Breast epithelium (tissue), 4 donors: ENCODE data around the gene UBE2U. TPM values are rescaled to one million over a fixed set of nuclear protein-coding genes. Genes with fewer than 3 reads are reported as not detected.
A peak's percentile ranks its signal among the peaks of the same experiment; 100 is the strongest.

Experiments
- DNase-seq, 2 donors: peaks; one replicate each; pipeline ENCODE4 v3.0.0-alpha.2; 2019; ENCODE audit warnings: low spot score in 2 of 2
- H3K27ac ChIP-seq, 2 donors: fragments of 200-600 bp; sonication (generic) in 1 of 2; one replicate each; pipeline ENCODE4 v1.5.1; 2016 to 2019; ENCODE audit warnings: mild to moderate bottlenecking in 1 of 2
- H3K27me3 ChIP-seq, 2 donors: fragments of 200-600 bp; sonication (generic) in 1 of 2; one replicate each; pipeline versions ENCODE4 v1.5.1 to v1.6.0; 2017 to 2019; ENCODE audit warnings: control low read depth in 1 of 2, mild to moderate bottlenecking in 1 of 2
- H3K36me3 ChIP-seq: fragments of 200-600 bp; one replicate; pipeline ENCODE4 v1.5.1; 2019
- H3K4me1 ChIP-seq, 2 donors: fragments of 200-600 bp; sonication (generic); one replicate each; pipeline ENCODE4 v1.5.1; 2016 to 2019; ENCODE audit warnings: control low read depth in 1 of 2
- H3K4me3 ChIP-seq, 3 donors: fragments of 200-600 bp; sonication (generic); 1 replicate in 2 of 3; 2 replicates in 1 of 3; pipeline ENCODE4 v1.5.1; 2016 to 2019; ENCODE audit warnings: mild to moderate bottlenecking in 3 of 3, moderate library complexity in 2 of 3
- H3K9me3 ChIP-seq, 2 donors: fragments of 200-600 bp; sonication (generic) in 1 of 2; one replicate each; pipeline ENCODE4 v1.5.1; 2016 to 2019; ENCODE audit warnings: control low read depth in 1 of 2
- CTCF ChIP-seq, 3 donors: fragments of 450-650 bp; IDR thresholded peaks; one replicate each; pipeline ENCODE4 v1.5.1; 2016 to 2017; ENCODE audit warnings: antibody characterized with exemption in 3 of 3, mild to moderate bottlenecking in 3 of 3, moderate library complexity in 3 of 3
- POLR2A ChIP-seq: fragments of 450-650 bp; IDR thresholded peaks from one replicate; pipeline ENCODE4 v1.6.1; 2016; ENCODE audit warnings: antibody characterized with exemption, mild to moderate bottlenecking, moderate library complexity
- POLR2AphosphoS5 ChIP-seq, 3 donors: sonication (generic); formaldehyde crosslinking; IDR thresholded peaks; one replicate each; pipeline ENCODE4 v1.6.1; 2017; ENCODE audit warnings: antibody characterized with exemption in 3 of 3
- intact Hi-C: fragments of 100-400 bp; cut with DNase I; formaldehyde crosslinking; loops from one replicate; pipeline ENCODE4 v1.15.1; 2023; ENCODE audit warnings: low total_unique reads
- total RNA-seq, 3 donors: library from RNA; depleted of rRNA; stranded (reverse); fragments of >200 nt; gene quantifications; one replicate each; pipeline ENCODE4 v1.1.0, GENCODE V29; 2016

UBE2U gene
- total RNA-seq, 3 donors from 2014 or later, result not detected

GRCh38 chr1:64187646-64188045 lies 15.8 kb upstream of the UBE2U start:
- H3K4me3 ChIP-seq, result no peak overlapping the region

GRCh38 chr1:64192290-64192689 lies 11.1 kb upstream of the UBE2U start:
- TF ChIP-seq POLR2A, result no peak
- no peak for TF ChIP-seq CTCF (IDR thresholded peaks at IDR 0.05)
- no peak for TF ChIP-seq POLR2AphosphoS5 (IDR thresholded peaks at IDR 0.05)
- Histone ChIP-seq H3K4me3 (no peak overlapping the region), H3K36me3 (no peaks in the 10 kb centered on the region), H3K27ac (no peak overlapping the region), H3K9me3 (no peaks in the 10 kb centered on the region), H3K27me3 (no peaks in the 10 kb centered on the region), H3K4me1 (no peaks in the 10 kb centered on the region)
- no peak for DNase-seq
- intact Hi-C loops, result no loop called here

More at GRCh38 chr1:64187646-64188045, 15.8 kb upstream of the UBE2U start:
- intact Hi-C loops, result no loop called here
- Histone ChIP-seq H3K27ac (no peak overlapping the region), H3K36me3 (no peaks in the 10 kb centered on the region), H3K27me3 (no peaks in the 10 kb centered on the region), H3K9me3 (no peaks in the 10 kb centered on the region), H3K4me1 (no peaks in the 10 kb centered on the region)
- no peak for TF ChIP-seq POLR2A
- no peak for TF ChIP-seq CTCF (IDR thresholded peaks at IDR 0.05)
- no peak for TF ChIP-seq POLR2AphosphoS5 (IDR thresholded peaks at IDR 0.05)
- DNase-seq, result no peak

DNA sequence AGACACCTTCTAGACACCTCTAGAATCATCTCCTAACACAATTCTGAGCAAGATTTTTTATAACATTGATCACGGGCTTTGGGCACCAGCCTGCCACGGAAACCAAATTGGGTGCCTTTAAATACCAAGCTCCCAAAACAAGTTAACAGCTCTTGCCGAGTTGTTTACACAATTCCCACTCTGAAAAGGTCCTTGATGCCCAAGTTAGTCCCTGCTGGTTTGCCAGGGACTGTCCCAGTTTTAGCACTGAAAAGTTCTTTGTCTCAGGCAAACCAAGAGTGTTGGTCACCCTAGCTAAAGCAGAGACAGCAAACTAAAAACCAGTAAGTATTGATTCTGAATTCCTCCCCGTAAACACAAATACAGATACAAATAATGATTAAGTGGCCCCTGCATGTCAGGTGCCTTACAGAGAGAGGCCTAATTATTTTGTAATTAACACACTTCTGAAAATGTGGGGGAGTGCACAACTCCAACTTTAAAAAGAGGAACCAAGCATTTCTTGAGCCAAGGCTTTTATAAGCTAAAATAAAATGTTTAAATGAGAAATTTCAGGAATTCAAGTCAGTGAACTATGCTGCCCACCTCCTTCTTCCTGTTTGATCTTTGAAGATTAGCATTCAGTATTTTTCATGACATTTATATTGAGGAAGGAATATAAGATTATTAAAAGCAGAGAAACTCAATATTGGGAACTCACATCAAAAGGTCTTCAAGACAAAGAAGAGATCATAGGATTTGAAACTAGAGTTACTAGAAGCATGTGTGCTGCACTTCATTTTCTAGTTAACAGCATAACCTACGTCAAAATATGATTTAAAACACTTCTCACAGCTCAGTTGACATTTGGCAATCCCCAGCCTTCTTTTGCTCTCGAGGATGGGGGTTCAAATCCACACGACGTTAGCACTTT lies 9.0 kb upstream of the UBE2U start:
- intact Hi-C loops, result no loop called here
- no peak overlapping the region for H3K4me3 ChIP-seq
- H3K9me3 ChIP-seq, result no peaks in the 10 kb centered on the region
- TF ChIP-seq CTCF (IDR thresholded peaks at IDR 0.05) (no peak), POLR2A (no peak), POLR2AphosphoS5 (IDR thresholded peaks at IDR 0.05) (no peak)
- no peaks in the 10 kb centered on the region for H3K36me3 ChIP-seq
- DNase-seq, result no peak
- no peaks in the 10 kb centered on the region for H3K4me1 ChIP-seq
- no peaks in the 10 kb centered on the region for H3K27me3 ChIP-seq
- peak overlapping the region in 1 of 2 donors; percentile 45 for H3K27ac ChIP-seq

GRCh38 chr1:64195081-64195395 lies 8.4 kb upstream of the UBE2U start:
- DNase-seq, result no peak
- no peak for TF ChIP-seq POLR2A
- no peak for TF ChIP-seq CTCF (IDR thresholded peaks at IDR 0.05)
- TF ChIP-seq POLR2AphosphoS5 (IDR thresholded peaks at IDR 0.05), result no peak
- Histone ChIP-seq H3K36me3 (no peaks in the 10 kb centered on the region), H3K27ac (peak overlapping the region in 1 of 2 donors; percentile 45), H3K9me3 (no peaks in the 10 kb centered on the region), H3K4me3 (no peak overlapping the region), H3K4me1 (no peaks in the 10 kb centered on the region), H3K27me3 (no peaks in the 10 kb centered on the region)
- intact Hi-C loops, result no loop called here

GRCh38 chr1:64196074-64196870 lies 7.2 kb upstream of the UBE2U start:
- Histone ChIP-seq H3K27ac (no peak overlapping the region), H3K27me3 (no peaks in the 10 kb centered on the region), H3K36me3 (no peaks in the 10 kb centered on the region), H3K4me1 (no peaks in the 10 kb centered on the region), H3K9me3 (no peaks in the 10 kb centered on the region), H3K4me3 (no peak overlapping the region)
- intact Hi-C loops, result no loop called here
- TF ChIP-seq CTCF (IDR thresholded peaks at IDR 0.05), result no peak
- DNase-seq, result no peak
